GM23248 (cell line): ENCODE results near the gene PMPCA. TPM values are rescaled to one million over a fixed set of nuclear protein-coding genes. Genes with fewer than 3 reads are reported as not detected.

Experiments
- DNase-seq: peaks from one replicate; pipeline ENCODE4 v3.0.0-alpha.2; 2015
- H2AFZ ChIP-seq: fragments of 200-600 bp; sonication (generic); 2 replicates; pipeline ENCODE4 v1.6.1; 2016; ENCODE audit warnings: antibody characterized with exemption
- H3F3A ChIP-seq: fragments of 200-600 bp; sonication (generic); 2 replicates; pipeline ENCODE4 v1.6.1; 2016; ENCODE audit warnings: mild to moderate bottlenecking, antibody characterized with exemption, mixed run types; ENCODE audit not compliant: insufficient read depth
- H3K27ac ChIP-seq: fragments of 200-600 bp; sonication (generic); 2 replicates; pipeline ENCODE4 v1.5.1; 2016; ENCODE audit warnings: mild to moderate bottlenecking
- H3K27me3 ChIP-seq: fragments of 200-600 bp; sonication (generic); replicated peaks from 2 replicates; pipeline ENCODE4 v1.6.1; 2016; ENCODE audit warnings: mild to moderate bottlenecking; ENCODE audit not compliant: insufficient read depth
- H3K36me3 ChIP-seq: fragments of 200-600 bp; sonication (generic); 2 replicates; pipeline ENCODE4 v1.6.1; 2016; ENCODE audit warnings: low read depth, mild to moderate bottlenecking
- H3K4me1 ChIP-seq: fragments of 200-600 bp; sonication (generic); 2 replicates; pipeline ENCODE4 v1.6.1; 2016; ENCODE audit warnings: mild to moderate bottlenecking; ENCODE audit not compliant: insufficient read depth
- H3K4me2 ChIP-seq: fragments of 200-600 bp; sonication (generic); one replicate; pipeline ENCODE4 v1.6.1; 2016; ENCODE audit warnings: mild to moderate bottlenecking; ENCODE audit not compliant: unreplicated experiment
- H3K4me3 ChIP-seq: fragments of 200-600 bp; sonication (generic); 2 replicates; pipeline ENCODE4 v1.5.1; 2016; ENCODE audit warnings: mild to moderate bottlenecking
- H3K79me2 ChIP-seq: fragments of 200-600 bp; sonication (generic); 2 replicates; pipeline ENCODE4 v1.6.1; 2016; ENCODE audit warnings: mild to moderate bottlenecking; ENCODE audit not compliant: insufficient read depth
- H3K9ac ChIP-seq: fragments of 200-600 bp; sonication (generic); 2 replicates; pipeline ENCODE4 v1.6.1; 2016; ENCODE audit warnings: mild to moderate bottlenecking
- H3K9me2 ChIP-seq: fragments of 200-600 bp; sonication (generic); 2 replicates; pipeline ENCODE4 v1.6.1; 2016; ENCODE audit warnings: mixed run types, mild to moderate bottlenecking, moderate library complexity; ENCODE audit not compliant: insufficient read depth
- H3K9me3 ChIP-seq: fragments of 200-600 bp; sonication (generic); one replicate; pipeline ENCODE4 v1.6.1; 2017; ENCODE audit warnings: low read depth
- H4K20me1 ChIP-seq: fragments of 200-600 bp; sonication (generic); 2 replicates; pipeline ENCODE4 v1.6.0; 2016; ENCODE audit not compliant: insufficient read depth
- EZH2 ChIP-seq: fragments of 200-600 bp; sonication (generic); IDR thresholded peaks from 2 replicates; pipeline ENCODE4 v1.6.1; 2018; ENCODE audit warnings: antibody characterized with exemption, mild to moderate bottlenecking; ENCODE audit not compliant: insufficient read depth, poor library complexity, severe bottlenecking
- EZH2phosphoT487 ChIP-seq: fragments of 200-600 bp; sonication (generic); IDR thresholded peaks from 2 replicates; pipeline ENCODE4 v1.6.1; 2018; ENCODE audit warnings: antibody characterized with exemption, moderate library complexity, mild to moderate bottlenecking, low read depth; ENCODE audit not compliant: insufficient read depth
- WGBS, 2 experiments: methylation state at CpG; one replicate each; pipeline ENCODE4 v1.1.6; 2015 to 2017; ENCODE audit warnings: low lambda C conversion rate in 2 of 2, low coverage in 1 of 2; ENCODE audit errors: missing lambda C conversion rate in 2 of 2; 5-methylcytosine and 5-hydroxymethylcytosine counted together
- in situ Hi-C: fragments of 300-500 bp; cut with MboI; formaldehyde crosslinking; loops from 2 replicates; pipeline ENCODE4 v1.15.0; 2020
- polyA plus RNA-seq: library from polyadenylated mRNA; unstranded; fragments of >200 nt; fragmentation: Nextera tagmentation; extraction: Ambion mirVana; gene quantifications from 2 replicates; pipeline ENCODE4 v1.2.1, GENCODE V29; 2016
- total RNA-seq: library from RNA; depleted of rRNA; stranded (reverse); fragments of >200 nt; shearing (Covaris generic); gene quantifications from 2 replicates; pipeline ENCODE4 v1.2.3, GENCODE V29; 2014

The PMPCA gene
- total and polyA plus RNA-seq, 2 experiments from 2014 or later: 58.7 to 77.4 TPM

DNA sequence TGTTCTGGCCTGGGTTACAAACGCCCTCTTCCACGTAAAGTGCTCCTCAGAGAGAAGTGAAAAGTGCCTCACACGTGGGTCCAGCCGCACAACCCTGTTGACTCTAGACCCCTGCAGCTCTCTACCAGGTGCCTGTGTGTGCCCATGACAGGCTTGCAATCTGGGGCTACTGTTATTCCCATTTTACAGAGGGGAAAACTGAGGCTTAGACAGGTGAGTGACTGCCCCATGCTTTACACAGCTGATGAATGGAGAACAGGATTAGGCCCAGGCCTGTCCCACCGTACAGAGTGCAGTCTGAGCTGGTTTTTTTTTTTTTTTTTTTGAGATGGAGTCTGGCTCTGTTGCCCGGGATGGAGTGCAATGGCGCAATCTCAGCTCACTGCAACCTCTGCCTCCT lies 35.3 kb downstream of the PMPCA start:
- no peak overlapping the region for H2AFZ ChIP-seq
- H3K9me2 ChIP-seq: no peaks in the 10 kb centered on the region
- no peak overlapping the region for H3K4me2 ChIP-seq
- no peaks in the 10 kb centered on the region for H3K9me3 ChIP-seq
- in situ Hi-C loops: no loop called here
- peaks cover 11% of the 10 kb centered on the region for H3F3A ChIP-seq
- H3K27me3 ChIP-seq: no peaks in the 10 kb centered on the region
- H3K79me2 ChIP-seq: peaks cover 26% of the 10 kb centered on the region
- WGBS, 2 experiments: 86 to 88% methylated on average over 7 of the region's 7 CpGs
- H3K36me3 ChIP-seq: peaks cover 42% of the 10 kb centered on the region
- H4K20me1 ChIP-seq: no peaks in the 10 kb centered on the region
- no peaks in the 10 kb centered on the region for H3K4me1 ChIP-seq
- no peak for TF ChIP-seq EZH2phosphoT487
- TF ChIP-seq EZH2: no peak
- H3K9ac ChIP-seq: no peak overlapping the region
- H3K27ac ChIP-seq: no peak overlapping the region
- H3K4me3 ChIP-seq: no peak overlapping the region
- DNase-seq: no peak

GRCh38 chr9:136447173-136447778 lies 36.8 kb downstream of the PMPCA start:
- 96% methylated on average over 27 of the region's 27 CpGs for WGBS, 2 experiments
- peaks cover 7% of the 10 kb centered on the region; the same call in 1 of the 2 replicates for H3F3A ChIP-seq
- H3K4me2 ChIP-seq: no peak overlapping the region
- H3K79me2 ChIP-seq: peaks cover 33% of the 10 kb centered on the region
- no peaks in the 10 kb centered on the region for H4K20me1 ChIP-seq
- H3K9ac ChIP-seq: no peak overlapping the region
- TF ChIP-seq EZH2 (no peak), EZH2phosphoT487 (no peak)
- no peak for DNase-seq
- H3K36me3 ChIP-seq: peaks cover 45% of the 10 kb centered on the region
- no peak overlapping the region for H2AFZ ChIP-seq
- in situ Hi-C loops: no loop called here
- no peaks in the 10 kb centered on the region for H3K27me3 ChIP-seq
- H3K4me1 ChIP-seq: no peaks in the 10 kb centered on the region
- no peaks in the 10 kb centered on the region for H3K9me3 ChIP-seq
- no peak overlapping the region for H3K4me3 ChIP-seq
- H3K27ac ChIP-seq: no peak overlapping the region
- no peaks in the 10 kb centered on the region for H3K9me2 ChIP-seq

DNA sequence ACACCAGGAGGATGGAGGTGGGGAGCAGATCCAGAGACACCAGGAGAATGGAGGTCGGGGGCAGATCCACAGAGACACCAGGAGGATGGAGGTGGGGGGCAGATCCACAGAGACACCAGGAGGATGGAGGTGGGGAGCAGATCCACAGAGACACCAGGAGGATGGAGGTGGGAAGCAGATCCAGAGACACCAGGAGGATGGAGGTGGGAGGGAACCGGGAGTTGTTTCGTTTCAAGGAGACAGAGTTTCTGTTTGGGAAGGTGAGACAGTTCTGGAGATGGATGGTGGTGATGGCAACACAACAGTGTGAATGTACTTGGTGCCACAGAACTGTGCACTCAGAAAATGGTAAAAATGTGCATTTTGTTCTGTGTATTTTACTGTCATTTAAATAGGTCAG lies 38.2 kb downstream of the PMPCA start:
- Histone ChIP-seq H3K4me2 (no peak overlapping the region), H3K36me3 (peaks cover 48% of the 10 kb centered on the region), H3K27me3 (no peaks in the 10 kb centered on the region), H4K20me1 (no peaks in the 10 kb centered on the region), H3K9ac (no peak overlapping the region), H3K4me1 (no peaks in the 10 kb centered on the region), H3K4me3 (no peak overlapping the region), H2AFZ (no peak overlapping the region), H3K9me2 (no peaks in the 10 kb centered on the region), H3K27ac (no peak overlapping the region), H3K79me2 (peaks cover 36% of the 10 kb centered on the region), H3K9me3 (no peaks in the 10 kb centered on the region), H3F3A (peaks cover 7% of the 10 kb centered on the region; the same call in 1 of the 2 replicates)
- in situ Hi-C loops: no loop called here
- no peak for DNase-seq
- WGBS, 2 experiments: 87 to 96% methylated on average over 2 to 3 of the region's 3 CpGs
- TF ChIP-seq EZH2 (no peak), EZH2phosphoT487 (no peak)

DNA sequence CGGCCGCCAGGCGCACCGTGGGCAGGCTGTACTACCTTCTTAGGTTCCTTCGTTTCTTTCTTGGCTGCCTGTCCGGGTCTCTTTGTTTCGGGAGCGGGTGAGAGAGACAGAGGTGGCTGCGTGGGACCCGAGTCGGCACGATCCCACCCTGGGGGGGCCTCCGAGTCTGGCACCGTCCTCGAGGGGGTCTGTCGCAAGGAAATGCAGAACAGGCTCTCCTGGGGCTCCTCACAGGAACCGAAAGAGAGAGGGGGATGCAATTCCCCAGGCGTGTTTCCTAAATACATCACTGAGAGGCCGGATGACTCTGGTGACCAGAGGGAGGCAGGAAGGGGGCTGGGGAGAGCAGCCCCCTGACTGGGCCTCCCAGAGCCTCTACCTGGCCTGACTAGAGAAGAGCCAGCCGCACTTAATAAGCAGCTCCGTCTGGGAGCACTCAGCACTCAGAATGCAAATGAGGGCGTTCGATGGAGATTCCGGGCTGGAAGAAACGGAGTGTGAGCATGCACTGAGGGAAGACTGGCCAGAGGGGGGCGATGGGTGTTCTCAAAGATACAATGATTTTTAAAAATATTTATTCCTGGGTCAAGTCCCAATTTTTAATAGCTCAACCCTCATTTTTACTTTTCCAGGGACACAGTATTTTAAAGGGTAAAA lies 40.9 kb downstream of the PMPCA start:
- H3K9ac ChIP-seq: no peak overlapping the region
- peaks cover 29% of the 10 kb centered on the region for H3K79me2 ChIP-seq
- no peaks in the 10 kb centered on the region for H3K4me1 ChIP-seq
- no peak overlapping the region for H2AFZ ChIP-seq
- H3K27me3 ChIP-seq: no peaks in the 10 kb centered on the region
- H3K4me2 ChIP-seq: no peak overlapping the region
- no peaks in the 10 kb centered on the region for H4K20me1 ChIP-seq
- no peaks in the 10 kb centered on the region for H3K9me2 ChIP-seq
- H3K27ac ChIP-seq: no peak overlapping the region
- peaks cover 38% of the 10 kb centered on the region for H3K36me3 ChIP-seq
- H3K9me3 ChIP-seq: no peaks in the 10 kb centered on the region
- H3K4me3 ChIP-seq: no peak overlapping the region
- 0 out of 2 replicates have a peak, but pooled peaks cover 4% of the 10 kb centered on the region for H3F3A ChIP-seq
- no peak for DNase-seq
- in situ Hi-C loops: no loop called here
- TF ChIP-seq EZH2: no peak
- no peak for TF ChIP-seq EZH2phosphoT487
- WGBS, 2 experiments: 87 to 91% methylated on average over 26 of the region's 26 CpGs
